ENCODE data around the gene SLMAP.

SLMAP gene

DNA sequence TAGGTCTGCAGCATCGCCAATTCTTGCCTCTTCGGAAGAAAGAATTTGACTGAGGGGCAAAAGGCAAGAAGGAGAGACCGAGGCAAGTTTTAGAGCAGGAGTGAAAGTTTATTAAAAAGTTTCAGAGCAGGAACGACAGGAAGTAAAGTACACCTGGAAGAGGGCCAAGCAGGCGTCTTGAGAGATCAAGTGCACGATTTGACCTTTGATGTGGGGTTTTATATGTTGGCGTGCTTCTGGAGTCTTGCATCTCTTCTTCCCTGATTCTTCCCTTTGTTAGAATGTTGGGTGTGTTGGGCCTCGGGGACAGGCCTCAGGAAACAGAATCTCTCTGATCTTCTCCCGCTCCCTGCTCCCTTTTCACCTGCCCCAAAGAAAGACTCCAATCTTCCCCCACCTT lies 211.5 kb downstream of the SLMAP start:
- TF ChIP-seq ZBTB7A (IDR thresholded peaks at IDR 0.05; ENCODE audit: low read depth), result no peak
- TF ChIP-seq FOXM1 (IDR thresholded peaks at IDR 0.05; ENCODE audit: borderline replicate concordance, low read depth), result no peak
- no peak for TF ChIP-seq TCF12 (IDR thresholded peaks at IDR 0.05; ENCODE audit: low read depth)
- no peak for TF ChIP-seq TAF1 (IDR thresholded peaks at IDR 0.05; ENCODE audit: low read depth)
- TF ChIP-seq NFIC (IDR thresholded peaks at IDR 0.05), result no peak
- no peak for TF ChIP-seq EP300 (IDR thresholded peaks at IDR 0.05; ENCODE audit: borderline replicate concordance)
- TF ChIP-seq RAD21 (IDR thresholded peaks at IDR 0.05; ENCODE audit: low read depth), result no peak
- TF ChIP-seq, protein P1, sequence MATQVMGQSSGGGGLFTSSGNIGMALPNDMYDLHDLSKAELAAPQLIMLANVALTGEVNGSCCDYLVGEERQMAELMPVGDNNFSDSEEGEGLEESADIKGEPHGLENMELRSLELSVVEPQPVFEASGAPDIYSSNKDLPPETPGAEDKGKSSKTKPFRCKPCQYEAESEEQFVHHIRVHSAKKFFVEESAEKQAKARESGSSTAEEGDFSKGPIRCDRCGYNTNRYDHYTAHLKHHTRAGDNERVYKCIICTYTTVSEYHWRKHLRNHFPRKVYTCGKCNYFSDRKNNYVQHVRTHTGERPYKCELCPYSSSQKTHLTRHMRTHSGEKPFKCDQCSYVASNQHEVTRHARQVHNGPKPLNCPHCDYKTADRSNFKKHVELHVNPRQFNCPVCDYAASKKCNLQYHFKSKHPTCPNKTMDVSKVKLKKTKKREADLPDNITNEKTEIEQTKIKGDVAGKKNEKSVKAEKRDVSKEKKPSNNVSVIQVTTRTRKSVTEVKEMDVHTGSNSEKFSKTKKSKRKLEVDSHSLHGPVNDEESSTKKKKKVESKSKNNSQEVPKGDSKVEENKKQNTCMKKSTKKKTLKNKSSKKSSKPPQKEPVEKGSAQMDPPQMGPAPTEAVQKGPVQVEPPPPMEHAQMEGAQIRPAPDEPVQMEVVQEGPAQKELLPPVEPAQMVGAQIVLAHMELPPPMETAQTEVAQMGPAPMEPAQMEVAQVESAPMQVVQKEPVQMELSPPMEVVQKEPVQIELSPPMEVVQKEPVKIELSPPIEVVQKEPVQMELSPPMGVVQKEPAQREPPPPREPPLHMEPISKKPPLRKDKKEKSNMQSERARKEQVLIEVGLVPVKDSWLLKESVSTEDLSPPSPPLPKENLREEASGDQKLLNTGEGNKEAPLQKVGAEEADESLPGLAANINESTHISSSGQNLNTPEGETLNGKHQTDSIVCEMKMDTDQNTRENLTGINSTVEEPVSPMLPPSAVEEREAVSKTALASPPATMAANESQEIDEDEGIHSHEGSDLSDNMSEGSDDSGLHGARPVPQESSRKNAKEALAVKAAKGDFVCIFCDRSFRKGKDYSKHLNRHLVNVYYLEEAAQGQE (IDR thresholded peaks at IDR 0.05; ENCODE audit: low read depth), result no peak
- TF ChIP-seq, protein P2, sequence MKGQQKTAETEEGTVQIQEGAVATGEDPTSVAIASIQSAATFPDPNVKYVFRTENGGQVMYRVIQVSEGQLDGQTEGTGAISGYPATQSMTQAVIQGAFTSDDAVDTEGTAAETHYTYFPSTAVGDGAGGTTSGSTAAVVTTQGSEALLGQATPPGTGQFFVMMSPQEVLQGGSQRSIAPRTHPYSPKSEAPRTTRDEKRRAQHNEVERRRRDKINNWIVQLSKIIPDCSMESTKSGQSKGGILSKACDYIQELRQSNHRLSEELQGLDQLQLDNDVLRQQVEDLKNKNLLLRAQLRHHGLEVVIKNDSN (IDR thresholded peaks at IDR 0.05), result no peak
- TF ChIP-seq EGR1 (IDR thresholded peaks at IDR 0.05), result no peak
- no peak for TF ChIP-seq YY1 (IDR thresholded peaks at IDR 0.05; ENCODE audit: low read depth)
- TF ChIP-seq, protein P3, sequence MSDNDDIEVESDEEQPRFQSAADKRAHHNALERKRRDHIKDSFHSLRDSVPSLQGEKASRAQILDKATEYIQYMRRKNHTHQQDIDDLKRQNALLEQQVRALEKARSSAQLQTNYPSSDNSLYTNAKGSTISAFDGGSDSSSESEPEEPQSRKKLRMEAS (IDR thresholded peaks at IDR 0.05), result no peak
- TF ChIP-seq TEAD4 (IDR thresholded peaks at IDR 0.05), result no peak
- TF ChIP-seq CREB1 (IDR thresholded peaks at IDR 0.05; ENCODE audit: low read depth), result no peak

DNA sequence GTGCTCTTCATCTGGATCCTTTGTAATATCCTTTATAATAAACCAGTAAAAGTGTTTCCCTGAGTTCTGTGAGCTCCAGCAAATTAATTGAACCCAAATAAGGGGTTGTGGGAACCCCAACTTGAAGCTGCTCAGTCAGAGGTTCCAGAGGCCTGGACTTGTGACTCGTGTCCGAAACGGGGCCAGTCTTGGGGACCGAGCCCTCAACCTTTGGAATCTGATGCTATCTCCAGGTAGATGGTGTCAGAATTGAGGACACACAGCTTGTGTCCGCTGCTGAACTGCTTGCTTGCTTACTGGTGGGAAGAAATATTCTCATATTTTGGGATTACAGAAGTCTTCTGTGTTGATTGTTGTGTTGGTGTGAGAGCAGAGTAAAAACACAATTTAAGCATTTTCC lies 212.4 kb downstream of the SLMAP start:
- TF ChIP-seq, protein P3 (IDR thresholded peaks at IDR 0.05), result no peak
- TF ChIP-seq EGR1 (IDR thresholded peaks at IDR 0.05), result no peak
- TF ChIP-seq, protein P2 (IDR thresholded peaks at IDR 0.05), result no peak
- TF ChIP-seq CEBPB (IDR thresholded peaks at IDR 0.05), result no peak
- no peak for TF ChIP-seq CREB1 (IDR thresholded peaks at IDR 0.05; ENCODE audit: low read depth)
- no peak for TF ChIP-seq ZBTB7A (IDR thresholded peaks at IDR 0.05; ENCODE audit: low read depth)
- TF ChIP-seq FOXM1 (IDR thresholded peaks at IDR 0.05; ENCODE audit: borderline replicate concordance, low read depth), result no peak
- TF ChIP-seq, protein P1 (IDR thresholded peaks at IDR 0.05; ENCODE audit: low read depth), result no peak
- no peak for TF ChIP-seq TAF1 (IDR thresholded peaks at IDR 0.05; ENCODE audit: low read depth)
- TF ChIP-seq TCF12 (IDR thresholded peaks at IDR 0.05; ENCODE audit: low read depth), result no peak
- no peak for TF ChIP-seq RAD21 (IDR thresholded peaks at IDR 0.05; ENCODE audit: low read depth)
- TF ChIP-seq EP300 (IDR thresholded peaks at IDR 0.05; ENCODE audit: borderline replicate concordance), result no peak
- no peak for TF ChIP-seq TEAD4 (IDR thresholded peaks at IDR 0.05)
- no peak for TF ChIP-seq NFIC (IDR thresholded peaks at IDR 0.05)
- no peak for TF ChIP-seq YY1 (IDR thresholded peaks at IDR 0.05; ENCODE audit: low read depth)

DNA sequence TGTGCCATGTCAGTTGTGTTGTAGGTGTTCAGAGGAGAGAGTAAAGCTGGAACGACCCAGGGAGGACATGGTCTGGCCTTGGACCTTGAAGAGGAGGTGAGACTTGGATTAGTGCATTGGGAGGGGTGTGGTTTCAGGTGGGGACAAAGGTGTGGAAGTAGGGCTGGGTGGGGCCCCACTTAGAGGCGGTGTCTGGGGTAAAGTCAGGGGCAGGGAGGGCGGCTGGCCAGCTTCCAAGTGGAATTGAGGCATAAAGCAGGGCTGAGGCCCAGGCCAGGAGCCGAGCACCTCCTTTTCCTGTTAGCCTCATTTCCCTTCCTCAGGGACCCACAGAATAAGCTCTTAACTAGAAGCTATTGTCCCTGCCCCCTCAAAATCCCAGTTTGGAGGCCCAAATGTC lies 215.9 kb downstream of the SLMAP start:
- TF ChIP-seq, protein P2 (IDR thresholded peaks at IDR 0.05), result no peak
- no peak for TF ChIP-seq EP300 (IDR thresholded peaks at IDR 0.05; ENCODE audit: borderline replicate concordance)
- TF ChIP-seq RAD21 (IDR thresholded peaks at IDR 0.05; ENCODE audit: low read depth), result no peak
- TF ChIP-seq ZBTB7A (IDR thresholded peaks at IDR 0.05; ENCODE audit: low read depth), result no peak
- TF ChIP-seq TEAD4 (IDR thresholded peaks at IDR 0.05), result no peak
- TF ChIP-seq FOXM1 (IDR thresholded peaks at IDR 0.05; ENCODE audit: borderline replicate concordance, low read depth), result no peak
- TF ChIP-seq, protein P1 (IDR thresholded peaks at IDR 0.05; ENCODE audit: low read depth), result no peak
- no peak for TF ChIP-seq CREB1 (IDR thresholded peaks at IDR 0.05; ENCODE audit: low read depth)
- TF ChIP-seq YY1 (IDR thresholded peaks at IDR 0.05; ENCODE audit: low read depth), result no peak
- no peak for TF ChIP-seq TCF12 (IDR thresholded peaks at IDR 0.05; ENCODE audit: low read depth)
- no peak for TF ChIP-seq CEBPB (IDR thresholded peaks at IDR 0.05)
- no peak for TF ChIP-seq TAF1 (IDR thresholded peaks at IDR 0.05; ENCODE audit: low read depth)
